MM.1S (cell line): Measurements from ENCODE around the gene SLC8A1.

Experiments used
- EZH2 ChIP-seq: fragments of 300-600 bp; sonication (generic); optimal IDR thresholded peaks from 2 replicates; pipeline ENCODE3; 2017; ENCODE audit warnings: low read depth, mild to moderate bottlenecking, antibody characterized with exemption, low read length, mixed read lengths
- TF ChIP-seq, protein P1 (sequence below): fragments of 300-600 bp; sonication (generic); IDR thresholded peaks from 2 replicates; pipeline ENCODE4 v1.5.1; 2016; ENCODE audit warnings: antibody characterized with exemption, low read length, mixed read lengths

DNA sequence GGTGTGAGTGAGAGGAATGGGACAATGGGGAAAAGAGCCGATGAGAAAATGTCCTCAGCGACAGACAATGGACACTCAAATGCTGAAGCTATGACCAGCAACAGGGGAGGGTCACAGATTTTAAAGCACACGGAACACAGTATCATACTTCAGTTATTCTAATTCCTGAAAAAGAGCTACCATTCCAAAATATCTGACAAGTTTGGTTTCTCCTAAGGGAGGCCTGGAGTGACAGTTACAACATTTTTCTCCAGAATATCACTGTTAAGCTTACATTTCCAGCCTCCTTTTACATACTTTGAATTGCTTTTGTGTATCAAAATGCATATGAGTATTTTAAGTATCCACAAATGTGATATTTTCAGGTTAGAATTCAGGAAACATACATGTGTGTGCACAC, 351.2 kb downstream of the SLC8A1 start:
- TF ChIP-seq, protein P1, sequence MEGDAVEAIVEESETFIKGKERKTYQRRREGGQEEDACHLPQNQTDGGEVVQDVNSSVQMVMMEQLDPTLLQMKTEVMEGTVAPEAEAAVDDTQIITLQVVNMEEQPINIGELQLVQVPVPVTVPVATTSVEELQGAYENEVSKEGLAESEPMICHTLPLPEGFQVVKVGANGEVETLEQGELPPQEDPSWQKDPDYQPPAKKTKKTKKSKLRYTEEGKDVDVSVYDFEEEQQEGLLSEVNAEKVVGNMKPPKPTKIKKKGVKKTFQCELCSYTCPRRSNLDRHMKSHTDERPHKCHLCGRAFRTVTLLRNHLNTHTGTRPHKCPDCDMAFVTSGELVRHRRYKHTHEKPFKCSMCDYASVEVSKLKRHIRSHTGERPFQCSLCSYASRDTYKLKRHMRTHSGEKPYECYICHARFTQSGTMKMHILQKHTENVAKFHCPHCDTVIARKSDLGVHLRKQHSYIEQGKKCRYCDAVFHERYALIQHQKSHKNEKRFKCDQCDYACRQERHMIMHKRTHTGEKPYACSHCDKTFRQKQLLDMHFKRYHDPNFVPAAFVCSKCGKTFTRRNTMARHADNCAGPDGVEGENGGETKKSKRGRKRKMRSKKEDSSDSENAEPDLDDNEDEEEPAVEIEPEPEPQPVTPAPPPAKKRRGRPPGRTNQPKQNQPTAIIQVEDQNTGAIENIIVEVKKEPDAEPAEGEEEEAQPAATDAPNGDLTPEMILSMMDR: no peak
- TF ChIP-seq EZH2: no peak
